ENCODE measurements around the gene RFNG. TPM values are rescaled to one million over a fixed set of nuclear protein-coding genes. Genes with fewer than 3 reads are reported as not detected.
A peak's percentile ranks its signal among the peaks of the same experiment; 100 is the strongest.

Gene RFNG
- total and polyA plus RNA-seq, 8 donors, result 12.5 to 66.5 (median 27.1) TPM

GRCh38 chr17:82092995-82093751, 41.6 kb upstream of the RFNG start:
- Histone ChIP-seq H3K27me3 (no peaks in the 10 kb centered on the region), H3K4me3 (no peak overlapping the region), H3K4me1 (peaks cover 14 to 31% (median 26%) of the 10 kb centered on the region in 4 donors), H3K36me3 (peaks cover 77 to 83% (median 81%) of the 10 kb centered on the region in 4 donors), H3K27ac (no peak overlapping the region), H3K9me3 (no peaks in the 10 kb centered on the region)
- WGBS, 5 donors, result 93 to 97% (median 94%) methylated on average over 30 to 40 of the region's 40 CpGs
- TF ChIP-seq POLR2A (IDR thresholded peaks at IDR 0.05), result no peak
- TF ChIP-seq EP300 (IDR thresholded peaks at IDR 0.05), result no peak
- no peak for TF ChIP-seq POLR2AphosphoS5 (IDR thresholded peaks at IDR 0.05)
- TF ChIP-seq CTCF (IDR thresholded peaks at IDR 0.05), result no peak
- intact Hi-C loops (cut with DNase I; ENCODE audit: low total_unique reads), result no loop called here
- DNase-seq, result no peak

GRCh38 chr17:82092628-82092994, 41.0 kb upstream of the RFNG start:
- peaks cover 82 to 88% (median 87%) of the 10 kb centered on the region in 4 donors for H3K36me3 ChIP-seq
- 91 to 100% (median 95%) methylated on average over 3 to 20 of the region's 20 CpGs for WGBS, 5 donors
- peaks cover 14 to 31% (median 24%) of the 10 kb centered on the region in 4 donors for H3K4me1 ChIP-seq
- no peaks in the 10 kb centered on the region for H3K27me3 ChIP-seq
- intact Hi-C loops (cut with DNase I; ENCODE audit: low total_unique reads), result no loop called here
- no peaks in the 10 kb centered on the region for H3K9me3 ChIP-seq
- no peak overlapping the region for H3K4me3 ChIP-seq
- no peak for TF ChIP-seq EP300 (IDR thresholded peaks at IDR 0.05)
- no peak for TF ChIP-seq CTCF (IDR thresholded peaks at IDR 0.05)
- no peak for TF ChIP-seq POLR2A (IDR thresholded peaks at IDR 0.05)
- H3K27ac ChIP-seq, result no peak overlapping the region
- DNase-seq, result no peak

GRCh38 chr17:82092094-82092586, 40.5 kb upstream of the RFNG start:
- Histone ChIP-seq H3K36me3 (peaks cover 87 to 93% (median 91%) of the 10 kb centered on the region in 4 donors), H3K9me3 (no peaks in the 10 kb centered on the region), H3K27ac (no peak overlapping the region), H3K27me3 (no peaks in the 10 kb centered on the region), H3K4me1 (peaks cover 12 to 27% (median 20%) of the 10 kb centered on the region in 4 donors), H3K4me3 (no peak overlapping the region)
- intact Hi-C loops (cut with DNase I; ENCODE audit: low total_unique reads), result no loop called here
- DNase-seq, result no peak
- WGBS, 5 donors, result 60 to 95% (median 92%) methylated on average over 1 to 23 of the region's 23 CpGs
- no peak for TF ChIP-seq POLR2A (IDR thresholded peaks at IDR 0.05)
- no peak for TF ChIP-seq CTCF (IDR thresholded peaks at IDR 0.05)
- no peak for TF ChIP-seq EP300 (IDR thresholded peaks at IDR 0.05)
- TF ChIP-seq POLR2AphosphoS5 (IDR thresholded peaks at IDR 0.05), result no peak

- intact Hi-C loops (cut with DNase I; ENCODE audit: low total_unique reads), result no loop called here
- H3K4me1 ChIP-seq, result peaks cover 5 to 20% (median 13%) of the 10 kb centered on the region in 4 donors
- WGBS, 5 donors, result 90 to 96% (median 93%) methylated on average over 6 to 37 of the region's 37 CpGs
- H3K4me3 ChIP-seq, result no peak overlapping the region
- TF ChIP-seq POLR2AphosphoS5 (IDR thresholded peaks at IDR 0.05) (peak in 1 of 3 donors; percentile 2), POLR2A (IDR thresholded peaks at IDR 0.05) (no peak)
- no peak overlapping the region for H3K27ac ChIP-seq
- peaks cover 94 to 100% (median 98%) of the 10 kb centered on the region in 4 donors for H3K36me3 ChIP-seq
- H3K9me3 ChIP-seq, result no peaks in the 10 kb centered on the region
- no peaks in the 10 kb centered on the region for H3K27me3 ChIP-seq
- no peak for DNase-seq
Observed at GRCh38 chr17:82091264-82092066, 39.9 kb upstream of the RFNG start.
